GF-D8 (cell line): ENCODE results near the gene SOCS3.

Experiments used
- DNase-seq: peaks from one replicate; lab custom pipeline; 2025; lab: John Stamatoyannopoulos, UW

The SOCS3 gene

DNA sequence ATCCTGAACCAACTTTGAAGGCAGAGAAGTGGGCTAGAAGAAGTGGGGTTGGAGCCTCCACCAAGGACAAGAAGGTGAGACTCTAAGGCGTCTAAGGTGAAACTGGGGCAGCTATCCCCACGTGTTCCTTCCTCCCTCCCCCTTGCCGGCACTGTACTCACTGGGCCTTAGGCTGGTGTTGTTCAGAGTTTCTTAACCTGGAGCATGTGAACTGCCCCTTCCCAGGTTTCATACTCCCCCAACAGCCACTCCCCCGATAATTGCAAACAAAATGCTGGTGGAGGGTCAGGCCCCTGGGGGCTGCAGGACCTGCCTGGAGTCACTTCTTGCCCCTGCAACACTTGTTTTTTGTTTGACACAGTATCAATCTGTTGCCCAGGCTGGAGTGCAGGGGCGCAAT lies 7.3 kb upstream of the SOCS3 start:
- DNase-seq, result no peak

DNA sequence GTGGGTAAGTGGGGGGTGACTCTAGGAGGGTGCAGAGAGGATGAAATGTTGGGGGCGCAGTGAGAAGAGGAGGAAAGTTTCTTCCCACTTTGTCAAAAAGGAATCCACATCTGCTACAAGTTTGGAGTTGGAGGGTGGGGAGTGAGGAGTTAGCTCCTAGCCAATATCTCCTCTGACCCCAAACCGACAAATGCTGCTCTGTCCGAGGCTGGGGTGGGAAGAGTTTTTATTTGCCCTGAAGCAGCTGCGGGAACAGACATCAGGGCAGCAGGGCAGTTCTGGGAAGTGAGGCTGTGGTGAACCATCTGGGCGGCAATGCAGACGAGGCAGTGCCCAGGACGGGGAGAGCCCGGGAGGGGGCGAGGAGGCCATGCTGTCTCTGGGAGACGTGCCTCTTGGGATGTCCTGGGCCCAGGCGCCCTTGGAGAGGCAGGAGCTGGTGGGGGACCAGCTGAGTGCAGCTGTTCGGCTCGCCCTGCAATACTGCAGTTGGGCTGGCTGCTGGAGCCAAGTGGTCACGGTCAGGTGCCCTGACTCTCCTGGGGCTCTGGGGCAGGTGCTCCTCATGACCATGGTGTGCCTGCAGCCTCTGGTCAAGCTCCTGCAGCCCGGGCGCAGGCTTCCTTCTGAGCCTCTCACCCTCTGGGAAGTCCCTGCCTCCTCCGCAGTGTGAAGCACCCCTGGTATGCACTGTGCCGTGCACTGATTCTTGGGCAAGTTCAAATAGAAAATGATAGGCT lies 6.4 kb upstream of the SOCS3 start:
- DNase-seq, result peak; percentile 18

DNA sequence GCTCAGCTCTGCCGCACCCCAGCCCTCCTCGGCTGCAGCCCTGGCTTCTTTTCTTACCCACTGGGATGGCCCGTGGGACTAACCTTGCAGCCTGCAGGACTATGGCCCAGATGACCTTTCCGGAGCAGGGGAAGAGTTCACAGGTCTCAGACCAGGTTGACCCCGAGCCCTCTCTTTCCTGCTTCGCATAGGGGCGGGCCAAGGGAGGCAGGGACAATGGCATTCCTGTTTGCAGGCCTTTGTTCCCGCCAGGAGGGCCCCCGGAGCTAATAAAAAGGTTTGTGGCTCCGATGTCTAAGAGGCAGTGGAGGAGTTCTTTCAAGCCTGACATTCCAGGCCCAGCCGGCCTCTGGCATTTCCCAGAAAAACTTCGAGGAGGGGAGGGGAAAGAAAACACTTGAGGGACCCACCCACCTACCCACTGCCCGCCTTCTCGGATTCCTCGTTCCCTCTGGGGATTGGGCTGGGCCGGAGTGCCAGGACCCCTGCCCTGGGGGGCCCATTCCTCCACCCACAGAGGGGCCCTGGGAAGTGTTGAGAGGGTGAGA lies 5.8 kb upstream of the SOCS3 start:
- DNase-seq, result no peak

DNA sequence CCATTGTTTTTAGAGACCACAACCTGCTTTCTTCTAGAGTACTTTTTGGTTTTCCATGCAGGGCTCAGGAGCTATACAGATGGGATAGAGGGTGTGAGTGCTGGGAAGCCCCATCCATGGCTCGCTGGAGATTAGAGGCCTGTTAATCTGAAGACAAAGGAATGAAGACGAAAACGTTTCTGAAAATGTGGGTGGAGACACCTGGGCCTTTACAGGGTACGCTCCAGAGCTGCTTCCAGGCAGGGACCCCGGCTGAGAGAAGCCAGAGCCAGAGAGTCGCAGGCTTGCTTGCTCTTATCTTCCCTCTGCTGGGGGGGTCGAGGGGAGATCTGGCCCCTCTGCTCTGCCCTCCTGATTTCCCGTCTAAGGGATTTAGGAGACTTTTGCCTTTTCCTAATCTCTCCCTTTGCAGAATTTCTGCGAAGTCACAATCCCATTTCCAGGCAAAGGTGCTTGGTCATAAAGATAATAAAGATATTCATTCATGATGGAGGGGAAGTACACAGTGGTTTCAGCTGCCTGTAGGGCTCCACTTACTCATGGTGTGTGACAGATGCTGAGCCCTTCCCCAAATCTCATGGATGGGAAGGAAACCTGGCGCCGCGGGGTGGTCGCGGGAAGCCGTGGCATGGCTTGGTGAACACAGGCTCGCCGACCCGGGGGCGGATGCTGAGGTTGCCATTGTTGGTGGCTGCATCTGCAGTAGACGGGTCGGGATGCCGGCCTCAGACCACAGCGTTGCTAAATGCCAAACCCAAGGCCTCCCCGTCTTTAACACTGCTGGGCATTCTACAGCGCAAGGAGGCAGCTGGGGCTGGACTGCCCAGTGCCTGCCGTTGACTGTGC lies 4.8 kb upstream of the SOCS3 start:
- DNase-seq, result peak; percentile 57

DNA sequence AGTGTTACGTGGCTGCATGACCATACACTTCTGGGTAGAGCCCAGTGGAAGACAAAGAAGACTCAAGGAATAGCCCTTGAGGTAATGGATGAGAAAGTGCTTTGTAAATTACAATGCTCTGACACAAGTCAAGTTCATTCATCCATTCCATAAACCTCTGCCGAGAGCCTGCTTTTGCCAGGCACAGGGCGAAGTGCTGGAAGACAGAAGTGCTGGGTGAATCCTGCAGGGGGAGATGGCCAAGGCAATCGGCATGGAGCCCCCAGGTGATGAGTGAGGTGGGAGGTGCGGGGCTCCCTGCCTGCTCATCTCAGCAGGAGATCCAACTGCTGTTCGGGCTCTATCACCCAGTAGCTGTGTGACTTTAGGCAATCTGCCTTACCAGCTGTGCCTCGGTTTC lies 2.8 kb upstream of the SOCS3 start:
- DNase-seq, result no peak

DNA sequence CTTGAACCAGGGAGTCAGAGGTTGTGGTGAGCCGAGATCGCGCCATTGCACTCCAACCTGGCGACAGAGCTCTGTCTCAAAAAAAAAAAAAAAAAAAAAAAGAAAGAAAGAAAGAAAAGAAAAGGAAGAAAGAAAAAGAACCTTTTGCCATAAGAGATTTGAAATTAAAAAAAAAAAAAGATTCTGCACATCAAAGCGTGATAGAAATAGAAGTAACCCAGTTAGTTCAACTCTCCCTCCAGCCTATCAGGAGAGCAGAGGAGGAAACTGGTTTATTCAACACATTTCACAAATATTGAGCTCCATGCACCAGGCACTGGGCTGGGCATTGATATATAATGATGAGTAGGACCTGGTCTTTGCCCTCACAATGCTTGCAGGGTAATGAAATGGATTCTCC lies 2.4 kb upstream of the SOCS3 start:
- DNase-seq, result no peak

DNA sequence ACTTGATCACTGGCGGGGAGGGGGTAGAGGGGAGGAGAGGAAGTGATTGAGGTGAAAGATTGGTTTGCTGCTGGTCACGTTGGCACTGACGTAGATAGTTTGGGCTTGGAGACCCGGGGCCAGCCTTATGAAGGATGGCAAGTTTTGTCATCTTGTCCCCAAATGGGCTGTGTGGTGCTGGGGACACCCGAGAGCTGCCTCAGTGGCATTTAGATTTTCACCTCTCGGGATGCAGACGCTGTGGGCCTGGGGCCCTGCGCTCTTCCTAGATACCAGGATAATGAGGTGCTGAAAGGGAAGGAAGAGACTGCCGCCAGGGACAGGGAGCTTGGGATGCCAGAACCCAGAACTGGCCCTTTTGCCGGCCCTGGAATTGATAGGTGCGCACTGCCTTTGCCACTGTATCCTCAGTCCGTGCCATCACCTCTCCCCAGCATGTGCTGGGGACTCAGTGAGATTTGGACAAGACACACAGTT lies 1.4 kb upstream of the SOCS3 start:
- DNase-seq, result no peak

DNA sequence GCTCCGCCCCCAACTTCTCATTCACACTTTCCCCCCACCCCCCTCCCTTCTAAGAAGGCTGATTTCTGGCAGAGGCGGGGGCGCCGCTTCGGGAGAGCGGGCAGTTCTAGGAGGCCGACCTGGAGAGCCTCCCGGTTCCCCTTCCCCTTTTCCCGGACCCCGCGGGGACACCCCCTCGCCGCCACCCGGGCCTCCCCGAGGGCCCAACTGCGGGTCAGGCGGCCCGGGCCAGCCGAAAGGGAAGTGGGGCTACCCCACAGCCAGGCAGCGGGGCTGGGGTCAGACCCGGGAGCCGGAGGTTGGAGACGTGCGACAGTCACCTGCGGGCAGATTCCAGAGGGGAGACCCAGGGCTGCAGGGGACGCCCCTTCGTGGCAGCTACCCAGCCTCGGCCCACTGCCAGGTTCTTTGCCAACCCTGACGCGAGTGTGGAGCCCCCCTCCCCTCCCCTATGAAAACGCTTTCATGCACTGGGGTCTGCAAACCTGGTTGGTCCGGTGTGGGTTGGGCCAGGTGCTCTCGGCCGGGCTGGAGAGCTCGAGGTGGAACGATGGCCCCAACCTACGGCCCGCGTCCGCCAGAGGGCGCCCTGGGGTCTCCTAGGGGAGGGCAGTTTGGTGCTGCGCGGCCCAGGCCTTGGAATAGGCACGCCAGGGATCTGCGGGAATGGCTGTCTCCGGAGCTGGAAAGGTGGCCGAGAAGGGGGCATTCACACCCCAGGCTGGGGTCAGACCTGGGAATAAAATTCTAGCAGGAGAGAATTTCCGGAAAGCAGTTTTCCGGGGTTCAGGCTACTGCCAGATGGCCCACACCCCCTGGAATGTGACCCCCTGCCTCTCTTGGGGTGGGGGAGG lies 721 bp upstream of the SOCS3 start:
- peak; percentile 8 for DNase-seq

DNA sequence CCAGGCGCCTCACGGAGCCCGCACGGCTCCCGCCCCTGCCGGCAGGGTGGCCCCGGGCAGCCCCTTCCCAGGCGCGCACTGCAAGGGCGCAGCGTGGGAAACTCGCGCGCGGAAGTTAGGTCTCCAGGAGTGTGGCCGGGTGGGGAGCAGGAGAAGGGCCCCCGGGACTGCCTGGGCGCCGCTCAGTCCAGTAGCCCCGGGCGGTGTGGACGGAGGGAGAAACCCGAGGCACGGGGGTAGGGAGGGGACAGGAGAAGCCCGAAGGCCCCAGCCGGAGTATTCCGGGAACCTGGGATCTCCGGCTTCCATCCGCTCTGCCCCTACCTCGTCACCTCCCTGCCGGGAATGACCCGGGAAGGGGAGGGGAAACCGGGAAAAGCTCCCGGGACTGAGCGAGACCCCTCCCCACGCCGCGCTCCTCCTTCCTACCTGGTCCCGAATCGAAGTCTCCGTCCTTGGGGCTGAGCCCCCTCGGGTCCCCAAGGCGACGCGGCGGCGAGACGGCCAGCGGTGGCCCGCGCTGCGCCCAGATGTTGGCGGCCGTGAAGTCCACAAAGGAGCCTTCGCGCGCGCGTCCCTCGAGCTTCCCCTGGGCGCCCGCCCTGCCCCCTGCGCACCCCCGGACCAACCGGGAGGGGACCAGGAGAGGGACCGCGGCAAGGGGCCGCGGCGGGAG lies 418 bp downstream of the SOCS3 start:
- no peak for DNase-seq

DNA sequence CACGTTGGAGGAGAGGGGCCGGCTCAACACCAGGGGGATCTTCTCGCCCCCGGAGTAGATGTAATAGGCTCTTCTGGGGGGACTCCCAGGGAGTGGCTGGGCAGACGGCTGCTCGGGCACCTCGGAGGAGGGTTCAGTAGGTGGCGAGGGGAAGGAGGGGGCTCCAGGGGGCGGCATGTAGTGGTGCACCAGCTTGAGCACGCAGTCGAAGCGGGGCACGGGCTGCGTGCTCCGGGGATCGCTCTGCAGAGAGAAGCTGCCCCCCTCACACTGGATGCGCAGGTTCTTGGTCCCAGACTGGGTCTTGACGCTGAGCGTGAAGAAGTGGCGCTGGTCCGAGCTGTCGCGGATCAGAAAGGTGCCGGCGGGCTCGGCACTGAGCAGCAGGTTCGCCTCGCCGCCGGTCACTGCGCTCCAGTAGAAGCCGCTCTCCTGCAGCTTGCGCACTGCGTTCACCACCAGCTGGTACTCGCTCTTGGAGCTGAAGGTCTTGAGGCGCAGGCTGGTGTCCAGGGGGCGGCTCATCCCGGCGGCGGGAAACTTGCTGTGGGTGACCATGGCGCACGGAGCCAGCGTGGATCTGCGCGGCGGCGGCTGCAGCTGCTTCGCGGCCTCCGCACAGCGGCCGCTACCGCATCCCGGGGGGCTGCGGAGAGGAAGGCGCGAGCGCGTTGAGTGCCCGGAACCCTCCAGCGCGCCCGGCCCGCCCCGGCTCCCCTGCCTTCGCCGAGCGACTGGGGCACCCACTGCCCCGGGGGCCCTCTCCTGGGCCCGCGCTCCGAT lies 1.1 kb downstream of the SOCS3 start:
- DNase-seq, result no peak

DNA sequence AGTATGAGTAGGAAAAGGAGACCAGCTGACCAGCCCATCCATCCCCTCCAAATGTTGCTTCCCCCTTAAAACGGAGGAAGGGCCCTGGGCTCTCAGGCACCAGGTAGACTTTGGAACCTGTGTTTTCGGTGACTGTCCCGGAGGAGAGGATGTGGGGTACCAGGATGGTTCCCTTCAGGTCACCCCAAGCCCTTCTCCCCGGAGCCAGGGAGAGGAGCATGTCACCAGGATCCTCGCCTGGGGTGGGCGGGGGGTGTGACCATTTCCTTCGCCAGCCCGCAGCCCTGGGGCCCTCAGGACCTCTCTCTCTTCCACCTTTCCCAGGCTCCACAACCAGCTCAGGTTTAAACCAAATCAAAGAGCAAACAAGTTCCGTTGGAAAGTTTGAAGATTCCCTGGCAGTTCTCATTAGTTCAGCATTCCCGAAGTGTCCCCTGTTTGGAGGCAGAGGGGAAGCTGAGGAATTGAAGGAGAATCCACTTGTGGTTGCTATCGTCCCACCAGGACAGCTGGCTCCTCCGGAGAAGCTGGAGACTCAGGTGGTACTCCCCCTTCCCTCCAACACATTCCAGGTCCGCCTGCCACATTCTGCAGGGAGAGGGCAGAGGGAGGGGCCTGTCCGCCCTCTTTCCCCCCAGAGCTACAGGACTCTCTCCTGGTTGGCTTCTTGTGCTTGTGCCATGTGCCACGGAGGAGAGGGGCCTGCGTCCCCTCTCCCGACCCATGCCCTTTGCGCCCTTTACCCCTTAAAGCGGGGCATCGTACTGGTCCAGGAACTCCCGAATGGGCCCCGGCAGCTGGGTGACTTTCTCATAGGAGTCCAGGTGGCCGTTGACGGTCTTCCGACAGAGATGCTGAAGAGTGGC lies 2.0 kb downstream of the SOCS3 start:
- no peak for DNase-seq

DNA sequence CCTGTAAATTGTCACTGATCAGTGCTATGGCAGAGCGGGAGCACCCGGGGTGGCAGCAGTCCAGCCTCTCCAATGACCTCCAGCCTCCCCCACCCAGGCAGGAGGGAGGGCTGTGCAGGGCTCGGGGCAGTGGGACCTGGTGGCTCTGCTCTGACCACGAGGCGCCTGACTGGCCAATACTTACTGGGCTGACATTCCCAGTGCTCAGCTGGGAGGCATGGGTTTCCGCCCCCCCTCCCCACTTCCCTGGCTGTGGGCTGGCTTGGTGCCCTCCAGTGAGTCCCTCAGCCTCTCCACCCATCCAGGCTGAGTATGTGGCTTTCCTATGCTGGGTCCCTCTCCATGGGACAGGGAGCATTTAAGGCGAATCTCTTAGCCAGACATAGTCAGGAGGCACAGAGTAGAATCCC lies 2.7 kb downstream of the SOCS3 start:
- no peak for DNase-seq

DNA sequence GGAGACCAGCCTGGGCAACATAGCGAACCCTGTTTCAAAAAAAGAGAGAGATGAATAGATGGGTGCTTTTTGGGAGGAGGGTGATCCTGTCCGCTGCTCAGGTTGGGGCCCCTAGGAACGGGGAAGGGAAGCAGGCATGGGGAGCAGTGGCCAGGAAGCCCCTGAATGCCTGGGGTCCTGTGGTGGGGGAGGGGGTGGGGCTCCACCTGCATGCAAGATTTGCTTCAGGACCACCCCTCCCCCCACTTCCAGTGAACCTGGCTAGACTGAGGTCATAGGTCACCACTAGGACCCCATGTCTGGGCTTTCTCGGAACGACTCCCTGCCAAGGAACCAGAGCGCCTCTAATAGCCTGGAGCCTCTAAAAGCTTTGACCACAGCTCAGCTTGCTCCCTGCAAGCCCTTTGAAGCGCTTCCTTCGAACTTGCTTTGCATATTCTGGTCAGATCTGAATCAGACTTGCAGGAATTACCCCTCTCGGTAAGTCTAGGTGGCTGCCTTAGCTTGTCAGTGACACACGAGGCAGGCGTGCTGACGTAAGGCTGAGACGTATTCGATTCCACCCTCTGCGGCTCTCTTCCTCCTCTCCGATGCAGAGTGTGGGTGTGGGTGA lies 3.7 kb downstream of the SOCS3 start:
- DNase-seq, result no peak

DNA sequence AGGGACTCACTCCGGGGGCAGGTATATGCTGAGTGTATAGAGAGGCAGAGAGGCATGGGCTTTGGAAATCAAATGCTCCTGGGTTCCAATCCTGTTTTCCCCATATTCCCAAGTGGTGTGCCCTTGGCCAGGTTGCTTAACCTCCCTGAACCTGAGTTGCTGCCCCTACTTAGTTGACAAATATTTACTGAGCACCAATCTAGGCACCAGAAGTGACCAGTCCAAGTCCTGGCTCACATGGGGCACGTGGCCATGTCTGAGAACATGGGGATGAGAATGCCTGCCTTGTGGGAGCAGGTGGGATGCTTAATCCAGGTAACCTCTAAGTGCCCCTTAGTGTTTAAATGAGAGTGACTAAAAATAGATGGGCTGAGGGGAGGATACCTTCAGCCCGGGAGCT lies 4.2 kb downstream of the SOCS3 start:
- no peak for DNase-seq

DNA sequence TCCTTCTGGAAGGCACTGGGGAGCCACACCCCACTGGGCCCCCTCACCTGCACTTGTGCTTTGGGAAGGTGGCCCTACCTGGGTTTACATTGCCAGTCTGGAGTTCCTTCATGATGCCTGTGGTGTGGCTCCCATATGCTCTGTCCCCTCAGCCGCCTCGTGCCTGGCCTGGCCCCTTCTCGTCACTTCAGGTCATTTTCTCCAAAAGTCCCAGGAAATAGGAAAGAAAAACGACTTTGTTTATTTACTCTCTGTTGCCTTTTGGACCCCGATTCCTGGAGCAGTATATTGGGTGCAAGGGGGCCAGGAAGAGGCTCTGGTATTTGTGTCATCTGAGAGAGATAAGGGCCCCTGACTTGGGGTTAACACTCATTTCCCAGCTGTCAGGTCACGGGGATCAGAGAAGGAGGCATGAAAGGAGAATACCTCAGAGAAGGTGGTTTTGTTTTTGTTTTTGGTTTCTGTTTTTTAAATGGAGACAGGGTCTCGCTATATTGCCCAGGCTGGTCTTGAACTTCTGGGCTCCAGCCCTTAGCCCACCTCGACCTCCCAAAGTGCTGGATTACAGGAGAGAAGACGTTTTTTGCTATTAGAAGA lies 4.7 kb downstream of the SOCS3 start:
- DNase-seq, result no peak

DNA sequence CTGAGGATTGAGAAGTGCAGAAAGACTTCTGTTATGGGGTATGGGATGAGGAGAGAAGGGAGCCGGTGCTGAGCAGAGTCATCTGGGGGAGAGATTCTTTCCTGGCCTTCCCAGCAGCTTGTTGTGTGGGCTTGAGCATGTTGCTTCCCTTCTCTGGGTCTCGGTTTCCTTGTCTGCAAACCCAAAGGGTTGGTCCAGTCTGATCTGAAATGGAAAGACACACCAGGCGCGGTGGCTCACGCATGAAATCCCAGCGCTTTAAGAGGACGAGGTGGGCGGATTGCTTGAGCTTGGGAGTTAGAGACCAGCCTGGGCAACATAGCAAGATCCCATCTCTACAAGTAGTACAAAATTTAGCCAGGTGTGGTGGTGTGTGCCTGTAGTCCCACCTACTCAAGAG lies 6.0 kb downstream of the SOCS3 start:
- DNase-seq, result no peak

DNA sequence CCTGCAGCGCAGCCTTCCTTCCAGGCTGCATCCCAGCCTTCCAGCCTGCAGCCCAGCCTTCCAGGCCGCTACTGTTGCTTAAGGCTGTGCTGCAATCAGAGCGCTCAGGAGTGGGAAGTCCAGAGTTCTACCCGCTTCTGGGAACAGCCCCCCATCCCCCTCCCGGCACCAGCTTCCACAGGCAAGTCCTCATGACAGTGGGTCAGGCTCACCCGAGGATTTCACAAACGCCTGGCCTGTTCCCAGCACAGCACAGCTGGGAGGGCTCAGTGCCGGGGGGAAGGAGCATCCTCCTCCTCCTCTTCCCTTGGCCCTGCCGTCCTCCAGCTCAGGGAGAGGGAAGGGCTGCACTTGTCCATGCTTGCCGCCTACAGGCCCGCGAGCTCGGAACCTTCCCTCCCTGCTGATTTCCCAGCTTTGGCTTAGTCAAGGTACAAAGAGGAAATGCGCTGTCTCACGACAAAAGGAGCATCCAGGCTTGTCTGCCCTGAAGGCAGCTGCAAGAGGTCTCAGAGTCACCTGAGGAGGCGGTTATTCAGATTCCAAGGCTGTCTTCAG lies 8.3 kb downstream of the SOCS3 start:
- no peak for DNase-seq

DNA sequence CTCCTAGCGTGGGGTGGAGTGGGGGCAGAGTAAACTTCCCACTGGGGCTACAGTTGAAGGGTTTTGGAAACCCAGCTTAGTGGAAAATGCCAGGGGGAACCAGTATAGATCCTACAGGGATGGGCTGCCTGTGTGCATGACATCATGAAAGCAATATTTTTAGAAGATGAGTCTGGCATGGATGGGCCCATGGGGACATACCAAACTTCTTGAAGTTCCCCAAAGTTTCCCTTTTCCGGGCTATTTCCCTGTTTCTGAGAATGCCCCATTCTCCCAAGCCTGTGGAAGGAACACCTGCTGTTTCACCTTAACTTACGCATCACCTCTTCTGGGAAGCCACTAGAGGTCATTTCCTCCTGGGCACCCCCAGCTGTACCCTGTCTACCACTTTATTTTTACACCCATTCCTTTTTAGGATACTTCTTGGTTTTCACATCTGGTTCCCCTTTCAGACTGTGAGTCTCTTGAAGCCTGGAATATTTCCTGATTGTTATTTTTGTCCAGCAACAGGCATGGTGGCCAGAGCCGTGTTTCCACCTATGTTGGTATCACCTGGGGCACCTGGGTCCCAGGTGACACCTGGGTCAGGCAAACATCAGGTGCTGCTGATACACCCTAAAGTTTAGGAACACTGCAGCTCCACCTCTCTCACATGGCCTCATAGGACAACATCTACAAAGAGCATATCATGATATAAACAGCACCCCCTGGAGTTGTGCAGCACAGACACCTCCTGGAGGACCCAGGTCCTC lies 9.8 kb downstream of the SOCS3 start:
- no peak for DNase-seq
